Measurements from ENCODE around the gene CACTIN. TPM values are rescaled to one million over a fixed set of nuclear protein-coding genes. Genes with fewer than 3 reads are reported as not detected.
"Not testable (repeated sequence)": the region's sequence is repeated elsewhere in the genome, so short reads cannot be mapped to it uniquely, and the experiment has no call there.

Gene CACTIN
- total and polyA plus RNA-seq, 10 donors = 10.8 to 27.1 (median 21.8) TPM

GRCh38 chr19:3585301-3586126 is 41.1 kb downstream of the CACTIN start, which contains the start of gene GIPC3:
GIPC3 (plus strand) TSS chr19:3585478; CDS start chr19:3585598, 120 bp downstream.
- Histone ChIP-seq H3K4me3 (peak within 1 kb of the TSS; percentile 22 to 71 (median 38)), H3K36me3 (peaks cover 0 to 6% (median 0%) of the 10 kb centered on the region in 6 donors), H3K9me3 (no peaks in the 10 kb centered on the region), H3K4me1 (peaks cover 0 to 22% (median 13%) of the 10 kb centered on the region in 6 donors), H3K27me3 (replicated peaks in 1 of 7) (peaks cover 0 to 26% (median 8%) of the 10 kb centered on the region in 7 donors), H3K27ac (peak within 1 kb of the TSS in 3 of 8 donors; percentile 8 to 37 (median 15))
- TF ChIP-seq POLR2A (IDR thresholded peaks at IDR 0.05) (no peak), POLR2AphosphoS5 (IDR thresholded peaks at IDR 0.05) (no peak)
- TF ChIP-seq, protein P1, sequence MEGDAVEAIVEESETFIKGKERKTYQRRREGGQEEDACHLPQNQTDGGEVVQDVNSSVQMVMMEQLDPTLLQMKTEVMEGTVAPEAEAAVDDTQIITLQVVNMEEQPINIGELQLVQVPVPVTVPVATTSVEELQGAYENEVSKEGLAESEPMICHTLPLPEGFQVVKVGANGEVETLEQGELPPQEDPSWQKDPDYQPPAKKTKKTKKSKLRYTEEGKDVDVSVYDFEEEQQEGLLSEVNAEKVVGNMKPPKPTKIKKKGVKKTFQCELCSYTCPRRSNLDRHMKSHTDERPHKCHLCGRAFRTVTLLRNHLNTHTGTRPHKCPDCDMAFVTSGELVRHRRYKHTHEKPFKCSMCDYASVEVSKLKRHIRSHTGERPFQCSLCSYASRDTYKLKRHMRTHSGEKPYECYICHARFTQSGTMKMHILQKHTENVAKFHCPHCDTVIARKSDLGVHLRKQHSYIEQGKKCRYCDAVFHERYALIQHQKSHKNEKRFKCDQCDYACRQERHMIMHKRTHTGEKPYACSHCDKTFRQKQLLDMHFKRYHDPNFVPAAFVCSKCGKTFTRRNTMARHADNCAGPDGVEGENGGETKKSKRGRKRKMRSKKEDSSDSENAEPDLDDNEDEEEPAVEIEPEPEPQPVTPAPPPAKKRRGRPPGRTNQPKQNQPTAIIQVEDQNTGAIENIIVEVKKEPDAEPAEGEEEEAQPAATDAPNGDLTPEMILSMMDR (IDR thresholded peaks at IDR 0.05 in 8 of 11, conservative IDR thresholded peaks at IDR 0.05 in 3 of 11) = no peak
- intact Hi-C loops (cut with DNase I; ENCODE audit: low total_unique reads) = no loop called here
- no peak for DNase-seq
- 0 to 3% (median 2%) methylated on average over 22 to 84 of the region's 84 CpGs for WGBS, 5 donors

GRCh38 chr19:3584036-3584802 is 42.4 kb downstream of the CACTIN start:
- Histone ChIP-seq H3K27me3 (replicated peaks in 1 of 7) (peaks cover 0 to 26% (median 8%) of the 10 kb centered on the region in 7 donors), H3K4me1 (peaks cover 0 to 22% (median 13%) of the 10 kb centered on the region in 6 donors)
- not testable (repeated sequence) for H3K4me3 ChIP-seq, DNase-seq, H3K36me3 ChIP-seq, H3K9me3 ChIP-seq, H3K27ac ChIP-seq
- intact Hi-C loops (cut with DNase I; ENCODE audit: low total_unique reads) = loop anchor here (5.0 kb wide), 1 partner anchor 33 kb away; no protein-coding TSS in a partner anchor
- WGBS, 5 donors = 87 to 95% (median 91%) methylated on average over 15 of the region's 15 CpGs

- not testable (repeated sequence) for H3K4me3 ChIP-seq, H3K9me3 ChIP-seq, H3K27ac ChIP-seq, DNase-seq
- peaks cover 0 to 20% (median 14%) of the 10 kb centered on the region in 6 donors for H3K4me1 ChIP-seq
- intact Hi-C loops (cut with DNase I; ENCODE audit: low total_unique reads) = loop anchor here (5.0 kb wide), 1 partner anchor 36 kb away; no protein-coding TSS in a partner anchor
- peaks cover 0 to 26% (median 8%) of the 10 kb centered on the region in 7 donors for H3K27me3 ChIP-seq (replicated peaks in 1 of 7)
- H3K36me3 ChIP-seq = peaks cover 0 to 18% (median under 1%) of the 10 kb centered on the region in 6 donors
- 75 to 88% (median 80%) methylated on average over 4 of the region's 4 CpGs for WGBS, 5 donors
Measured at GRCh38 chr19:3581792-3582191, 44.8 kb downstream of the CACTIN start.

DNA sequence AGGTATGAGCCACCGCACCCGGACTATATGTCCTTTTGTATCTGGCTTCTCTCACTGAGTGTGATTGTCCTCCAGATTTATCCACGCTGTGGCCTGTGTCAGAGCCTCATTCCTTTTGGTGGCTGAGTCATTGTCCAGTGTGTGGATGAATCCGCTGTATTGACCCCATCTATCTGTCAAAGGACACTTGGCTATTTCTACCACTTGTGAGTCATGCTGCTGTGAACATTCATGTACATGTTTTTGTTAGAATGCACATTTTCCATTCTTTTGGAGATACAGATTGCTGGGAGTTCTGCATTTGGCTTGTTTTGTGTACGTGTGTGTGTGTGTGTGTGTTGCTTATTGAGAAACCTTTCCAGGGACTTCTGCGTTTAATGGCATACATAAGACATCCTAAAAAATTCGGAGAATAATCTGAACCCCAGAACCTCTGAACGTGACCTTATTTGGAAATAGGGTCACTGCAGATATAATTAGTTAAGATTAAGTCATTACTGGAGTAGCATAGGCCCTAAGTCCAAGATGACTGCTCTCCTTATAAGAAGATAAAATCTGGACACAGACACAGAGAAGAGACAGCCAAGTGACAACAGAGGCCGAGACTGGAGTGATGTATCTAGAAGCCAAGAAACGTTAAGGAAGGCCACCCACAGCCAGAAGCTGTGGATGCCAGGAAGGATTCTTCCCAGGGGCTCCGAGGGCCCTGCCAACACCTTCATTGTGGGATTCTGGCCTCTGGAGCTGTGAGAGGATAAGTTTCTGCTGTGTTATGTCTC is 46.2 kb downstream of the CACTIN start:
- no peak for DNase-seq
- Histone ChIP-seq H3K9me3 (no peaks in the 10 kb centered on the region), H3K4me1 (peaks cover 0 to 20% (median 14%) of the 10 kb centered on the region in 6 donors), H3K27me3 (replicated peaks in 1 of 7) (peaks cover 0 to 12% (median 4%) of the 10 kb centered on the region in 7 donors), H3K36me3 (peaks cover 0 to 32% (median 2%) of the 10 kb centered on the region in 6 donors), H3K27ac (peak overlapping the region in 2 of 8 donors; percentile 26 to 38), H3K4me3 (no peak overlapping the region)
- intact Hi-C loops (cut with DNase I; ENCODE audit: low total_unique reads) = loop anchor here (5.0 kb wide), 1 partner anchor 37 kb away; no protein-coding TSS in a partner anchor
- TF ChIP-seq POLR2A (IDR thresholded peaks at IDR 0.05) = no peak
- TF ChIP-seq POLR2AphosphoS5 (IDR thresholded peaks at IDR 0.05) = peak in 1 of 3 donors; percentile 20
- WGBS, 5 donors = 68 to 81% (median 73%) methylated on average over 11 of the region's 11 CpGs

DNA sequence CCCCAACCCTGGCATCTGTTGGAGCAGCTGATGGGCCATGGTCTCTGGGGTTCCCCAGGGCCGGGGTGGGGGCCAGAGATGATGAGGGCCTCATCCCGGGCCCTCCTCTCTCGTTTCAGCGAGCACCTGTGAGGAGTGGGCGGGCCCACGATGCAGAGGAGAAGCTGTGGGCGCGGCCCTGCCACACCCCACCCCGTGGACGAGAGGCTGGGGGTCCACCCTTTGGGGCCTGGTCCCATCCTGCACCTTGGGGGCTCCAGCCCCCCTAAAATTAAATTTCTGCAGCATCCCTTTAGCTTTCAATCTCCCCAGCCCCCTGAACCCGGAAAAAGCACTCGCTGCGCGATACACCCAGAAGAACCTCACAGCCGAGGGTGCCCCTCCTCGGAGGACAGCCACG is 48.2 kb downstream of the CACTIN start:
- H3K27ac ChIP-seq = no peak overlapping the region
- H3K9me3 ChIP-seq = no peaks in the 10 kb centered on the region
- TF ChIP-seq POLR2AphosphoS5 (IDR thresholded peaks at IDR 0.05) (no peak), POLR2A (IDR thresholded peaks at IDR 0.05) (no peak)
- TF ChIP-seq, protein P1 (IDR thresholded peaks at IDR 0.05 in 8 of 11, conservative IDR thresholded peaks at IDR 0.05 in 3 of 11) = no peak
- peaks cover 0 to 45% (median 4%) of the 10 kb centered on the region in 6 donors for H3K36me3 ChIP-seq
- intact Hi-C loops (cut with DNase I; ENCODE audit: low total_unique reads) = no loop called here
- H3K4me1 ChIP-seq = peaks cover 0 to 30% (median 19%) of the 10 kb centered on the region in 6 donors
- 80 to 92% (median 86%) methylated on average over 11 to 17 of the region's 17 CpGs for WGBS, 5 donors
- DNase-seq = no peak
- no peak overlapping the region for H3K4me3 ChIP-seq
- H3K27me3 ChIP-seq (replicated peaks in 1 of 7) = no peaks in the 10 kb centered on the region
